ENCODE measurements around the gene TNFRSF8. TPM values are rescaled to one million over a fixed set of nuclear protein-coding genes. Genes with fewer than 3 reads are reported as not detected.

Gene TNFRSF8
- polyA plus RNA-seq, 2 of the 4 experiments (the other 2 are of a cell fraction) = 0.05 TPM; not detected in 1

DNA sequence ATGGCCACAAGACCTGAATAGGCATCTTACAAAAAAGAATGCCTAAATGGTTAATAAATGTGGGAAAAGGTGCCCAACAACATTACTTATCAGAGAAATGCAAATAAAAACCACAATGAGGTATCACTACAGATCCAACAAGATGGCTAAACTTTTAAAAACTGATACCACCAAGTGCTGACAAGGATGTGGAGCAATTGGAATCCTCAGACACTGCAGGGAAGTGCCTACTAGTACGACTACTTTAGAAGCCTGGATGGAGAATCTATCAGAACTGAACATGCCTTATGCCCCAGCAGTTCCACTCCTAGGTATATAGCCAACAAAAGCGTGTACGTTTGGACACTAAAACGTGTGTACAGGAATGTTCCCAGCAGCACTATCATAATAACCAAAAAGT, 19.9 kb downstream of the TNFRSF8 start:
- FAIRE-seq (no peak), DNase-seq (ENCODE audit: low read depth in 1 of 2, low spot score in 1 of 2) (no peak), ATAC-seq (no peak)
- 55% methylated on average over 4 of the region's 4 CpGs for WGBS (ENCODE audit: missing lambda C conversion rate)
- ChIA-PET POLR2A (no interaction called here), CTCF (no interaction called here)
- H3K4me2 ChIP-seq = no peak overlapping the region
- no peaks in the 10 kb centered on the region for H3K4me1 ChIP-seq
- no peaks in the 10 kb centered on the region for H3K9me3 ChIP-seq
- TF ChIP-seq, protein P1, sequence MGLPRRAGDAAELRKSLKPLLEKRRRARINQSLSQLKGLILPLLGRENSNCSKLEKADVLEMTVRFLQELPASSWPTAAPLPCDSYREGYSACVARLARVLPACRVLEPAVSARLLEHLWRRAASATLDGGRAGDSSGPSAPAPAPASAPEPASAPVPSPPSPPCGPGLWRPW (IDR thresholded peaks at IDR 0.05) = no peak
- TF ChIP-seq JUN (IDR thresholded peaks at IDR 0.05) (no peak), NR3C1 (IDR thresholded peaks at IDR 0.05) (no peak), SREBF2 (IDR thresholded peaks at IDR 0.05) (no peak)
- TF ChIP-seq, protein P2, sequence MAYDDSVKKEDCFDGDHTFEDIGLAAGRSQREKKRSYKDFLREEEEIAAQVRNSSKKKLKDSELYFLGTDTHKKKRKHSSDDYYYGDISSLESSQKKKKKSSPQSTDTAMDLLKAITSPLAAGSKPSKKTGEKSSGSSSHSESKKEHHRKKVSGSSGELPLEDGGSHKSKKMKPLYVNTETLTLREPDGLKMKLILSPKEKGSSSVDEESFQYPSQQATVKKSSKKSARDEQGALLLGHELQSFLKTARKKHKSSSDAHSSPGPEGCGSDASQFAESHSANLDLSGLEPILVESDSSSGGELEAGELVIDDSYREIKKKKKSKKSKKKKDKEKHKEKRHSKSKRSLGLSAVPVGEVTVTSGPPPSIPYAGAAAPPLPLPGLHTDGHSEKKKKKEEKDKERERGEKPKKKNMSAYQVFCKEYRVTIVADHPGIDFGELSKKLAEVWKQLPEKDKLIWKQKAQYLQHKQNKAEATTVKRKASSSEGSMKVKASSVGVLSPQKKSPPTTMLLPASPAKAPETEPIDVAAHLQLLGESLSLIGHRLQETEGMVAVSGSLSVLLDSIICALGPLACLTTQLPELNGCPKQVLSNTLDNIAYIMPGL (CRISPR knock-in tag; IDR thresholded peaks at IDR 0.05; ENCODE audit: borderline replicate concordance) = no peak
- H3K4me3 ChIP-seq = no peak overlapping the region
- no peak overlapping the region for H3K27ac ChIP-seq

DNA sequence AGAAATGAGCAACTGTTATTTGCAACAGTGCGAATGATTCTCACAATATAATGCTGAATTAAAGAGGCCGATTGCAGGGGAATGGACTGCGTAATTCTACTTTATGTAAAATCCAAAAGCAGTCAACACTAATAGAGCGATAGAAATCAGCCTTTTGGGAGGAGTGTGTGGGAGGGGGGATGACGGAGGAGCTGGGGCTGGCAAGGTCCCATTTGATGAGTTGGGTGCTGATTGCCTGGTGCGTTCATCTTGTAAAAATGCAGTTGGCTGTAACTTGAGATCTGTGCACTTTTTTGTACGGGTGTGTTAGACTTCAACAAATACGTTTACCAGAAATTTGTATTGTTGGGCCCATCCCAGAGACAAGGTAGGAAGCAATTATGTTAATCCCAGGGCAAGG, 20.7 kb downstream of the TNFRSF8 start:
- no peak for DNase-seq (ENCODE audit: low read depth in 1 of 2, low spot score in 1 of 2)
- no peaks in the 10 kb centered on the region for H3K4me1 ChIP-seq
- ChIA-PET POLR2A (no interaction called here), CTCF (no interaction called here)
- no peak overlapping the region for H3K4me3 ChIP-seq
- no peaks in the 10 kb centered on the region for H3K9me3 ChIP-seq
- no peak for FAIRE-seq
- ATAC-seq = no peak
- H3K27ac ChIP-seq = no peak overlapping the region
- WGBS (ENCODE audit: missing lambda C conversion rate) = 61% methylated on average over 8 of the region's 8 CpGs
- no peak for TF ChIP-seq SMC3 (IDR thresholded peaks at IDR 0.05)
- TF ChIP-seq, protein P3, sequence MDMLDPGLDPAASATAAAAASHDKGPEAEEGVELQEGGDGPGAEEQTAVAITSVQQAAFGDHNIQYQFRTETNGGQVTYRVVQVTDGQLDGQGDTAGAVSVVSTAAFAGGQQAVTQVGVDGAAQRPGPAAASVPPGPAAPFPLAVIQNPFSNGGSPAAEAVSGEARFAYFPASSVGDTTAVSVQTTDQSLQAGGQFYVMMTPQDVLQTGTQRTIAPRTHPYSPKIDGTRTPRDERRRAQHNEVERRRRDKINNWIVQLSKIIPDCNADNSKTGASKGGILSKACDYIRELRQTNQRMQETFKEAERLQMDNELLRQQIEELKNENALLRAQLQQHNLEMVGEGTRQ (IDR thresholded peaks at IDR 0.05) = no peak
- no peak for TF ChIP-seq POLR2AphosphoS2 (conservative IDR thresholded peaks at IDR 0.05; ENCODE audit: low read length)
- TF ChIP-seq HEYL (CRISPR knock-in tag; IDR thresholded peaks at IDR 0.05) = no peak
- no peak for TF ChIP-seq NFE2L2 (conservative IDR thresholded peaks at IDR 0.05; ENCODE audit: low read length)
- TF ChIP-seq HOXB13 (CRISPR knock-in tag; IDR thresholded peaks at IDR 0.05; ENCODE audit: low read depth) = no peak
- no peak for TF ChIP-seq PHF8 (IDR thresholded peaks at IDR 0.05; ENCODE audit: borderline replicate concordance, low read depth)
- TF ChIP-seq FOXS1 (CRISPR knock-in tag; IDR thresholded peaks at IDR 0.05) = no peak
- TF ChIP-seq FOSB (CRISPR knock-in tag; IDR thresholded peaks at IDR 0.05) = no peak
- no peak for TF ChIP-seq KDM1A (IDR thresholded peaks at IDR 0.05; ENCODE audit: low read depth)
- no peak for TF ChIP-seq RCOR1 (IDR thresholded peaks at IDR 0.05; ENCODE audit: low read depth, low read length)
- TF ChIP-seq, protein P4, sequence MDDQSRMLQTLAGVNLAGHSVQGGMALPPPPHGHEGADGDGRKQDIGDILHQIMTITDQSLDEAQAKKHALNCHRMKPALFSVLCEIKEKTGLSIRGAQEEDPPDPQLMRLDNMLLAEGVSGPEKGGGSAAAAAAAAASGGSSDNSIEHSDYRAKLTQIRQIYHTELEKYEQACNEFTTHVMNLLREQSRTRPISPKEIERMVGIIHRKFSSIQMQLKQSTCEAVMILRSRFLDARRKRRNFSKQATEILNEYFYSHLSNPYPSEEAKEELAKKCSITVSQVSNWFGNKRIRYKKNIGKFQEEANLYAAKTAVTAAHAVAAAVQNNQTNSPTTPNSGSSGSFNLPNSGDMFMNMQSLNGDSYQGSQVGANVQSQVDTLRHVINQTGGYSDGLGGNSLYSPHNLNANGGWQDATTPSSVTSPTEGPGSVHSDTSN (IDR thresholded peaks at IDR 0.05) = no peak
- TF ChIP-seq MAZ (IDR thresholded peaks at IDR 0.05; ENCODE audit: borderline replicate concordance, low read depth, low read length) = no peak
- TF ChIP-seq GATA3 (IDR thresholded peaks at IDR 0.05; ENCODE audit: borderline replicate concordance) = no peak
- TF ChIP-seq, protein P5, sequence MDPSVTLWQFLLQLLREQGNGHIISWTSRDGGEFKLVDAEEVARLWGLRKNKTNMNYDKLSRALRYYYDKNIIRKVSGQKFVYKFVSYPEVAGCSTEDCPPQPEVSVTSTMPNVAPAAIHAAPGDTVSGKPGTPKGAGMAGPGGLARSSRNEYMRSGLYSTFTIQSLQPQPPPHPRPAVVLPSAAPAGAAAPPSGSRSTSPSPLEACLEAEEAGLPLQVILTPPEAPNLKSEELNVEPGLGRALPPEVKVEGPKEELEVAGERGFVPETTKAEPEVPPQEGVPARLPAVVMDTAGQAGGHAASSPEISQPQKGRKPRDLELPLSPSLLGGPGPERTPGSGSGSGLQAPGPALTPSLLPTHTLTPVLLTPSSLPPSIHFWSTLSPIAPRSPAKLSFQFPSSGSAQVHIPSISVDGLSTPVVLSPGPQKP (IDR thresholded peaks at IDR 0.05; ENCODE audit: low read depth, low read length) = no peak
- no peak for TF ChIP-seq ZNF302 (CRISPR knock-in tag; IDR thresholded peaks at IDR 0.05)
- TF ChIP-seq, protein P6, sequence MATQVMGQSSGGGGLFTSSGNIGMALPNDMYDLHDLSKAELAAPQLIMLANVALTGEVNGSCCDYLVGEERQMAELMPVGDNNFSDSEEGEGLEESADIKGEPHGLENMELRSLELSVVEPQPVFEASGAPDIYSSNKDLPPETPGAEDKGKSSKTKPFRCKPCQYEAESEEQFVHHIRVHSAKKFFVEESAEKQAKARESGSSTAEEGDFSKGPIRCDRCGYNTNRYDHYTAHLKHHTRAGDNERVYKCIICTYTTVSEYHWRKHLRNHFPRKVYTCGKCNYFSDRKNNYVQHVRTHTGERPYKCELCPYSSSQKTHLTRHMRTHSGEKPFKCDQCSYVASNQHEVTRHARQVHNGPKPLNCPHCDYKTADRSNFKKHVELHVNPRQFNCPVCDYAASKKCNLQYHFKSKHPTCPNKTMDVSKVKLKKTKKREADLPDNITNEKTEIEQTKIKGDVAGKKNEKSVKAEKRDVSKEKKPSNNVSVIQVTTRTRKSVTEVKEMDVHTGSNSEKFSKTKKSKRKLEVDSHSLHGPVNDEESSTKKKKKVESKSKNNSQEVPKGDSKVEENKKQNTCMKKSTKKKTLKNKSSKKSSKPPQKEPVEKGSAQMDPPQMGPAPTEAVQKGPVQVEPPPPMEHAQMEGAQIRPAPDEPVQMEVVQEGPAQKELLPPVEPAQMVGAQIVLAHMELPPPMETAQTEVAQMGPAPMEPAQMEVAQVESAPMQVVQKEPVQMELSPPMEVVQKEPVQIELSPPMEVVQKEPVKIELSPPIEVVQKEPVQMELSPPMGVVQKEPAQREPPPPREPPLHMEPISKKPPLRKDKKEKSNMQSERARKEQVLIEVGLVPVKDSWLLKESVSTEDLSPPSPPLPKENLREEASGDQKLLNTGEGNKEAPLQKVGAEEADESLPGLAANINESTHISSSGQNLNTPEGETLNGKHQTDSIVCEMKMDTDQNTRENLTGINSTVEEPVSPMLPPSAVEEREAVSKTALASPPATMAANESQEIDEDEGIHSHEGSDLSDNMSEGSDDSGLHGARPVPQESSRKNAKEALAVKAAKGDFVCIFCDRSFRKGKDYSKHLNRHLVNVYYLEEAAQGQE (IDR thresholded peaks at IDR 0.05) = no peak
- TF ChIP-seq CEBPB (IDR thresholded peaks at IDR 0.05) = no peak
- no peak overlapping the region for H3K4me2 ChIP-seq

Data from A549 (cell line).